Activated T-cell treated with anti-CD3 and anti-CD28 coated beads for 1 hour (primary cell): Measurements from ENCODE around the gene ARL4A.
"Not testable (repeated sequence)": the region's sequence is repeated elsewhere in the genome, so short reads cannot be mapped to it uniquely, and the experiment has no call there.

Experiments
- DNase-seq: peaks from one replicate; pipeline ENCODE4 v3.0.0-alpha.2; 2020; ENCODE audit warnings: low read depth

Gene ARL4A

DNA sequence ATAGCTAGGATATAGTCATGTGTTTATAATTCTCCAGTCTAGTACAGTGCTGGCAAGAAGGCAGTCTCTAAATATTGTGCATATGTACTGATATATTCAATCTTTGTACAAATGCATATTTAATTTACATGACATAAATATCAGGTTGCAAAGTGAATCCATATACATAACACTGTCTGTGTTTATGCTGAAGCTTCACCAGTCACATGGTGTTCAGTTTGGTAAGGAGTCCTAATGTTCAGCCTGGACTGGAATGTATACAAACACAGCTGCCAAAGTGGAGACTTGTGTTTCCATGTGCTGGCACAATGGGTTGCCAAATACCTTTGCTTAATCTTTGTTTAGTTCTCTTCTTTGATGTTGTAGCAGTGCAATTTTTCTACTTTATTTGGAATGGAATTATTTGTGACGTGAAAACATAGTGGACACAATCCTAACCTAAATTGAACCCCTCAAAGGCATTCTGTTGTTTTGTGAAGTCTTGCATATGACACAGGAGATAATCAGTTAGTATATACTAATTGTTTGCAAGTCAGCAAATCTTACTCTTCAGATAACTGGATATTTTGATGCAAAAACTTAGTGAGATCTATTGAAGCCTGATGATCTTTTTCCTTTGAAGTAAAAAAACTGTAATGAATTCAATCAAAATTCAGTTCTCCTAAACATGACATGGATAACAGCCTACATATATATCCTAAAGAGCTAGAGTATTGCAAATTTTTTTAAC is 17.3 kb upstream of the ARL4A start:
- DNase-seq = no peak

DNA sequence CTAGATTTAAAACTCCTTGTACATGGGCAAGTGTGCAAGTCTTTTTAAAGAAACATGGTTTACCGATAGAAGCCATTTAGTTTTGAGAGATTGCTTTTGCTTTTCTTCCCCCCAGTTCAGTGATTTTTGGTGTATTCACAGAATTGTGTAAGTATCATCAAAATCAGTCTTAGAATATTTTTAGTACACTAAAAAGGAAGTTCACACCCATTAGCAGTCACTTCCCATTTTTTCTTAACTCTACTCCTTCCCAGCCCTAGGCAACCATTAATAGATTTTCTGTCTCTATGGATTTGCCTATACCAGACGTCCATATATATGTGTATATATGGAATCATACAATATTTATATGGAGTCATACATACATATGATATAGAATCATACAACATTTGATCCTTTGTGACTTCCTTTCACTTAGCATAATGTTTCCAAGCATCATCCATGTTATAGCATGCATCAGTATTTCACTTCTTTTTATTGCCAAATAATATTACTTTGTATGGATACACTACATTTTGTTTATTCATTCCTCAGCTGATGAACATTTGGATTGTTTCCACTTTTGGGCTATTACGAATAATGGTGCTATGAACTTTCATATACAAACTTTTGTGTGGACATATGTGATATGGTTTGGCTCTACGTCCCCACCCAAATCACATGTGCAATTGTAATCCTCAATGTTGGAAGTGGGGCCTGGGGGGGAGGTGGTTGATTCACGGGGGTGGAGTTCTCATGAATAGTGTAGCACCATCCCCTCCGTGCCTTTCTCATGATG is 16.5 kb upstream of the ARL4A start:
- DNase-seq = no peak

DNA sequence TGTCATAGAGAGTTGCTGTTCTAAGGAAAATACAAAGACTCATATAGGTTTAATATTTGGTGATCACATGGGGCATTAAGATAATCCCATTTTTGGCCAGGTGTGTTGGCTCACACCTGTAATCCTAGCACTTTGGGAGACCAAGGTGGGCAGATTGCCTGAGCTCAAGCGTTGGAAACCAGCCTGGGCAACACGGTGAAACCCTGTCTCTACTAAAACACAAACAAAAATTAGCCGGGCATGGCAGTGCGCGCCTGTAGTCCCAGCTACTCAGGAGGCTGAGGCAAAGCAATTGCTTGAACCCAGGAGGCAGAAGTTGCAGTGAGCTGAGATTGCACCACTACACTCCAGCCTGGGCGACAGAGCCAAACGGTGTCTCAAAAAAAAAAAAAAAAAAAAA is 14.0 kb upstream of the ARL4A start:
- DNase-seq = not testable (repeated sequence)

DNA sequence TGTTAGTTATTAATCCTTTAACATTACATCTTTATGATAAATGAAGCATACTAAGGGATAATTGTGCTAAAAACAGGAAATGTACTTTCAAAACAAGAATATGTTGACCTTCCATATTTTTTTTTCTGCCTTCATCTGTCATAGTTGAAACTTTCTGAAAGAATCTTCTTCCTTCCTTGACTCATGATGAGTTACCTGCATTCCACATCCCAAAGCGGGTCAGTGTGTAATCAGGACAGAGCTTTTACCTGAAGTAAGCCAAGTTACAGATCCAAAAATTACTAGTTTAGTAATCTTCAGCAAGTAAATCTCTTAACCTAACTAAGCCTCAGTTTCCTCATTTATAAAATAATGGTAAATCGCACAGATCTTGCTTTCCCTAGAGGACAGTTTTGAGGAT is 13.4 kb upstream of the ARL4A start:
- DNase-seq = no peak

DNA sequence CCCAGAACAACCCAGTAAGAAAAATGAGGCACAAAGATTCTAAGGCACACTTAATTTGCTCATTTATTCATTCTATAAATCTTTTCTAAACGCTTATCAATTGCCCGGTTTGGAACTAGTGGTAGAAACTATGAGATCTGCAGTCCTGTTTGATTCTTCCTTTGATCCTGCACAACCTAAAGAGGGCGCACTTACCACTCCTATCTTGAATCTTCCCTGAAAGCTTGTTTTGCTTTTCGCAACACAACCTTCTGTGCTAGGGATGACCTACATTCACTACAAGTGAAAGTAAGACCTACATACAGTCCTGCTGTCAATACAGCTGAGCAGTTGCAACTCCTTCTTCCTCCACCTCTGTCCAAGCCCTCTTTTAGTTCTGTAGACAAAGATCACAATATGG is 12.6 kb upstream of the ARL4A start:
- DNase-seq = no peak

DNA sequence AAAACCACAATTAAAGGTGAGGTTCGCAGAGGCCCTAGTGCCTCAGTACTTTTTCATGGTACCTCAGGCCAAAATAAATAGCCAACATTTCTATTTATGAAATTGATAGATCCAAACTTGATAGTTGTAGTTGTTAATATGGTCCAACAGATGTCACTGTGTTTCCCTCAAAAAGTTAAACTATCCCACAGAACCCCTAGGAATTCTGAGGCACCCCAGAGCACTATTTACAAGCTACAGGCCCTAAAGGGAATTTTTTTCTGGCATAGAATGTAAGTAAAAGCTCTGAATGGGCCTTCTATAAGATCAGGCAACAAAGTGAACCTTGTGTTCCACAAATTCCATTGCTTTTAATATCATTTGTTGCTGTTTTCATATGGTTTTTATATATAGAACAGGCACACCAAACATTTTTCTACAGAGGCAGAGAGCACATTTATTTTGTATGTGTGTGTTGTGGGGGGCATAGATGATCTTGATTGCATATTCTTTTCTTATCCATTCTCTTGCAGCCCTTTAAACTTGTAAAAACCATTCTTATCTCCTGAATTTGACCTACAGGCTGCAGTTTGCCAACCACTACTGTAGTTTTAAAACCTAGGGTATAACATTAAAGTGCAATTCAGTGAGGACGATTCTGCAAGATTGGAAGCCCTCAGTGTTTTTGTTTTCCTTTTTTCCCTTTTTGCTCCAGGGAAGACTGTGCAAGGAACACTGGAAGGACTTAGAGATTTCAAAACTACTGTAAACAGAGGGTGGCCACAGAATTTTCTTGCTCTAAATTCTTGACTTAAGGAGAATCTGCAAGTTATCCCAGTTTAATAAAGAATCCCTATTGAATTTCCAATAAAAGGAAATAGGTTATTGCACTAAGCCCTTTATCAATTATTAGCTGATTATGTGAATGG is 3.5 kb upstream of the ARL4A start:
- no peak for DNase-seq

DNA sequence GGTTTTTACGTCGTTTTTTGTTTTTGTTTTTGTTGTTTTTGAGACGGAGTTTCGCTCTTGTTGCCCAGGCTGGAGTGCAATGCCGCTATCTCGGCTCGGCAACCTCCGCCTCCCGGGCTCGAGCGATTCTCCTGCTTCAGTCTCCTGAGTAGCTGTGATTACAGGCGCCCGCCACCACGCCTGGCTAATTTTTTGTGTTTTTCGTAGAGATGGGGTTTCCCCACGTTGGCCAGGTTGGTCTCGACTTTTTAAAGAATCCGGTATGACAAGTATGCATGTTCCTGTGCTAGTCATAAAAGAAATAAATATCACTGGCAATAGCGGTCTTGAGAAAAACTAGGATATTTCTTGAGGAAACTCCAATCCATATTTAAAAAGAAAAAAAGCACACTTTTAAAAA is 2.7 kb upstream of the ARL4A start:
- no peak for DNase-seq

DNA sequence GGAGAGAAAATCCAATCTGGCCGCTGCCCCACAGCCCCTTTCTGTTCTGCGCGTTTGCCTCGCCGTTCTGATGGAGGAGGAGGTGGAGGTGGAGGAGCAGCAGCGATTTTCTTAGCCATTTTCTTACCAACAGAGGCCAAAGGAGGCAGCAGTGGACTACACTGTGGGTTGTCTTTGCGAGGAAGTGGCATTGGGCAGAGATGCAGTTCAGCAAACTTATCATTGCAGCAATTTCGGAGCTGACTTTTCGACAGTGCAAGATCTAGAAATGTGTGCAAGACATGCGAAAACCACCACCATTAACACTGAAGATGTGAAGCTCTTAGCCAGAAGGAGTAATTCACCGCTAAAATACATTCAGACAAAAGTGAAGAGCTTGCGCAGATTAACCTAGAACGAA is 1.9 kb upstream of the ARL4A start:
- peak; percentile 9 for DNase-seq

DNA sequence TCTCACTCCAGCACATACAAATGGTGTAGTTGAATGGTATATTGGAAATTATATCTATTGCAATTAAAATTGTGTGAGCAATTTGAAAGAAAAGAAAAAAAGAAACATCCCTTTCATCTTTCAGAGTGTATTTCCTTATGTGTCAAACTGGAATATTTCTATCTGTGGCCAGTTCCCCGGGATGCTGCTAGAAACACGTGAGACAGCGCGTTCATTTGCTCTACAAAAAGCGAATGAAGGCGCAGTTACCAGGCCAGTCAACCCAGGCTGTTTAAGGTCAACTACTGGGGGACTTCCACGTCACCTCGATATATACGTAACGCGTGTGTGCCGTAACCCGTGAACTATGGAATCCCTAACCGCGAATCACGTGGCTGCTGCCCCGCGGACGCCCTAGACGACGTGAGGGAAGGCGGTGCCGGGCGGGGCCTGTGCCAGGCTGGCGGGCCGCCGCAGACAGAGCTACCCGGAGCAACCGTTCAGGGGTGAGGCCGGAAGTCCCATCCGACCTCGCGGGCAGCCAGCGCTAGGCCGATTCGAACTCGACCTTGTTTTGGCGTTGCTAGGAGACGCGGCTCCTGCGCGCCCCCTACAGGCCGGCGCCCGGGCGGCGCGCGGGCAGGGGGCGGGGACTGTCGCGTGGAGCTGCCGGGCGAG is 1.1 kb upstream of the ARL4A start:
- DNase-seq = peak; percentile 88

DNA sequence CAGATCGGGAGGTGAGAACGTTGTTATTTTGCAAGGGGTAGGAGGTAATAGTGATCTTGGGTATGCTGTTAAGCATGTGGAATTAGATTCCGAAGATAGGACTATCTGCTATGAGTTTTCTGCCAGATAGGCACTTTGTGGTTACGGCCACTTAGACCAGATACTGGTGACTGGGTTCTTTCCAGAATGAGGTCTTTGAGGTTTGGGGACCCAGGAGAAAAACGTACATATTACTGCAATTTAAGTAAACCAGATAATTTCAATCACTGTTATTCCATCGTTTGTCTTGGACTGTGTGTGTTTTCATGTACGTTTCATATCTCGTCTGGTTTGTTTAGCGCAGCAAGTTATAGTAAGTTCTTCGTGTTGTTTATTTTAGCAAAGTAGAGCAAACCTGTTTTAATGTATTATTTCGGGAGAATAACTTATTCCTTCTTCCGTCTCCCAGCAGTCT is 312 bp downstream of the ARL4A start:
- DNase-seq = no peak

DNA sequence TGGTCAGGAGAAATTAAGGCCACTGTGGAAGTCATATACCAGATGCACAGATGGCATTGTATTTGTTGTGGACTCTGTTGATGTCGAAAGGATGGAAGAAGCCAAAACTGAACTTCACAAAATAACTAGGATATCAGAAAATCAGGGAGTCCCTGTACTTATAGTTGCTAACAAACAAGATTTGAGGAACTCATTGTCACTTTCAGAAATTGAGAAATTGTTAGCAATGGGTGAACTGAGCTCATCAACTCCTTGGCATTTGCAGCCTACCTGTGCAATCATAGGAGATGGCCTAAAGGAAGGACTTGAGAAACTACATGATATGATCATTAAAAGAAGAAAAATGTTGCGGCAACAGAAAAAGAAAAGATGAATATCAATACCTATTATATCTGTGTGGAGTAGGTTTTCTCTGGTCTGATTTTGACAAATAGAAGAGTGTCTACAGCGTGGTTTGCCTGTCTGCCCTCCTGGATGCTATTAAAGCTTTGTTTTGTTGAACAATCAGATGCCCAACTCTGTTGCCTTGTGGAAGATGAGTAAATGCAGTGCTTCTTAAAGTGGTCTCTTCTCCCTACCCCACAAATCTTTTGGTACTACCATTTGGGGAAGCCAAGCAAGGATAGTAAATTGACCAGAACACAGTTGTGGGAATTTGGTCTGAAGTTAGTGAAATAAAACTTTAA is 1.2 kb downstream of the ARL4A start:
- not testable (repeated sequence) for DNase-seq

DNA sequence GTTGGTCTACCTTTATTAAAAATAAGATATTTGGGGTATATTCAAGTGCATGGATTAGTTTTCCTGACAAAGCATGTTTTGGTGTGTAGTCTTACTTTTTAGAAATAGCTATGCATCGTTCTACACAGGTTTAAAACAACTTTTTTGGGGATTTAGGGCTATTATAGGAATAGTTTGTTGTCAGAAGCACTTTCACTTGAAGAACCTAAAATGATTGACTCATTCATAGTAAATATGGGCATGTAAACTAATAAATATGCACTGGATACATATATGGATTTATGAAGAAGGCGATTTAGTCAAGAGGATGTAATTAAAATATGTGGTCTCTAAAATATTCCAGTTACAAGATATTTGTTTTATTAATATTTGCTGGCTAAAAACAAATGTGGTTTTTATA is 2.0 kb downstream of the ARL4A start:
- no peak for DNase-seq

DNA sequence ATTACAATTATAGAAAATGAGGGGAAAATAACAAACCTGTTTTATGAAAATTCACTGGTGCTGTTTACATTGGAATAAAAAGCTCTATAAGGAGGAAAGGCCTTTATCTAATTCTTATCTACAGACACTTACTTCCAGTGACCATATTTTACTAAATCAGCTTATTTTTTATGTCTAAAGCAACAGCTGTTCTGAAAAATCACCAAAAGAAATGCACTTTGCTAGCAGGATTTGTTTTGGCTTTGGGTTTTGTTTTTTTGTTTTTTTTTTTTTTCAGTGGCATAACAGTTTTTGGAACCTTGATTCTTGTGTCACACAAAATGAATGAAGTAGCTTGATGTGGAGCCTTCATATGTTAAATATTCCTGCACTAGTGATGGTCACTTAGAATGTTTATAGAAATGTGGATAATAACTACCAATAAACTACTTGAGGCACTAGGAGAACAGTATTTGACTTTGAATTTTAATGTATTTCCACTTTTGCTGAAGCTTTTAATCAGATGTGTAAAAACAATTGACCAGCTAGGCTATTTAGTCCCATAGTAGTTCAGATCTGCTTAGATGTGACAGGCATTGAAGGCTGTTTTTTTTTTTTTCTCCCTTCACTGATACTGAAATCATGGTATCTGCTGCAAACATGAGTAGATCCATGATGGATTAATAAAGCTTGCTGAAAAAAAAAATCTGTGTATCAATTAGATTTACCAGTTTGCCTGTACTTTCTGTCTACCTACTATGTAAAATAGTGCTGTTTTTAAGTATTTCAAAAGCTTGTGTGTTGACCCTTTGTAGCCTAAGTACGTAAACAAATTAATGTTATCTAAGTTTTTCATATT is 2.8 kb downstream of the ARL4A start:
- no peak for DNase-seq

DNA sequence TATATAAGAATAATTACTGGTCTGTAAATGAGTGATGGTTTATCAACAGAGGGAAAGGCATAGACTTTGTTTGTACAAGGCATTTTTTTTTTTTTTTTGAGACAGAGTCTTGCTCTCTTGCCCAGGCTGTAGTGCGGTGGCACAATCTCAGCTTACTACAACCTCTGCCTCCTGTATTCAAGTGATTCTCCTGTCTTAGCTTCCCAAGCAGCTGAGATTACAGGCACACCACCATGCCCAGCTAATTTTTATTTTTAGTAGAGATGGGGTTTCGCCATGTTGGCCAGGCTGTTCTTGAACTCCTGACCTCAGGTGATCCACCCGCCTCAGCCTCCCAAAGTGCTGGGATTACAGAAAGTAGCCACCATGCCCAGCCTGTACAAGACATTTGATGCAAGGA is 4.0 kb downstream of the ARL4A start:
- DNase-seq = not testable (repeated sequence)

DNA sequence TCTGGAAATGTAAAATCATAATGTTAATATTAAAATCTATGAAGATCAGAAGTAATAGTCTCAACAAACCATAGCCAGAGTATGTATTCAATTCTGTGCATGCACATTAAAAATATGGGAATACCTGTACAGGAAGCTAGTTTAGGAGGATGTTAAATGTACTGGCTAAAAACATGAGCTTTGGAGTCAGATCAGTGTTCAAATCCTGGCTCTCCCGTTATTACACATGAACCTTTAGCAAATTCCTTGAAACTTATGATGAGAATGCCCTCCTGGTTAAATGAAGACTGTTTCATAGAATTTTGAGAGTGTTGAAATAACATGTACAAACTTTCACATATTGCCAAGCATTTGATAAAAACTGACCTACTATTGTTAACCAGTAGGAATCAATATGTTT is 4.6 kb downstream of the ARL4A start:
- DNase-seq = no peak

DNA sequence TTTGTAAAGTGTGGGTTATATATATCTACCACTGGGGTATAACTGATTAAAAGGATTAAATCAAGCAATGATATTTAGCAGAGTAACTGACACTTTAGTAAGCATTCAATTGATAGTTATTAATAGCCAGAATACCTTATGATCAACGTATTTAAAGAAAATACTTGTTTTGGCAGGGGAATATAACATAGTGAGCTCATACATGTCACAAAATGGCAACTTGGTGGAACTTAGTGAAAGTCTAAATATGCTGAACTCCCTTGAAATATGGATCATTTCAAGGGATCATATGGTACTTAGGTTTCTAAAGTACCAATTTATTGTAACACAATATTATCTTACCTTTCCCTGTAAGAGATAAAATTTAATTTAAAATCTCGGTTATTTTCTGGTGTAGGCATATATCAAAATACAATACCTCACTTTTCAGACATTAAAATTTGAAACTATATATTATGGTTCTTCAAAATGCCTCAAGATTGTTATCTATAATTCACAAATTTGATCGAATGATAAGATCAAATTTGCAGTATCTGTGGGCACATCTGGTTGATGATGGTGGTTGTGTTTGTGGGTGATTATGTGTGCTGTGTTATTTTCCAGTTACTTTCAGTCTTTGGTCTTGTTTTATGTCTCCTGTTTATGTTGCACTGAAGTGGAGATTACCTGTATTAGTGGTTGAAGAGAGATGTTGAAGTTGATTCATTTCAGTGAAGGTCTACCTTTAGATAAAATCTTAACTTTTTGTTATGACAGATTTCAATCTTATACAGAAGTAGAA is 5.2 kb downstream of the ARL4A start:
- no peak for DNase-seq

DNA sequence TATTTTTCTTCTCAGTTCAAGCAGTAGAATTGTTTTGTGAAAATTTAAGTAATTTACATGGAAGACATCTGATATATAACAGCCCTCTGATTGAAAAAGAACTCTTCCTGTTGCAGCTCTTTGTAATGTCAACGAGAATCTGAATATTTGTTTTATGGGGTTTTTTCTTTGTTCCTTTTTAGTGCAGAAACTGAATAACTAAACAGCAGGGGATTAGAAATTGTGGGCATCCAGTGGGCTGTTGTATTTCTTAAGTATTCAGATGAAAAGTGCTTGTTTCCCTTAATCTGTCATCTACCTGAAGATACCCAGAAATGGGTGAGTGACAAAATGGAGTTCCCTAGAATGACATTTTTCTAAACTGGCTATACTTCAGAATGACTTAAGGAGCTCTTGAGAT is 7.4 kb downstream of the ARL4A start:
- no peak for DNase-seq

DNA sequence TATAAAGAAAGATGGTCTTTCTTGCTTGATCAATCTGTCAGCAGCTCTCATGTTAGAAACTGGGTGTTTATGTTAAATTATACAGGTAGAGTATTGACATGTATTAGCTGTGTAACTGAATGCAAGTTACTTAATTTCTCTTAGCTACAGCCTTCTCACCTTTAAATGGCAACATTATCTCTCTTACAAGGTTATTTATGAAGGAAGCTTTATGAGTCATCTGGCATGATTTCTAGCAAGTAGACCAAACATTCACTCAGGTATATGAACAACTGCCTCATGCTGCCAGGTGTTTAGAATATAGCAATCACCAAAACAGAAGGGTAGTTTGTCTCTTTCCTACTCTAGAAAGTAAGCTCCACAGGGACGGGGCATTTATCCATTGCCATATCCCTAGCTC is 8.5 kb downstream of the ARL4A start:
- no peak for DNase-seq

DNA sequence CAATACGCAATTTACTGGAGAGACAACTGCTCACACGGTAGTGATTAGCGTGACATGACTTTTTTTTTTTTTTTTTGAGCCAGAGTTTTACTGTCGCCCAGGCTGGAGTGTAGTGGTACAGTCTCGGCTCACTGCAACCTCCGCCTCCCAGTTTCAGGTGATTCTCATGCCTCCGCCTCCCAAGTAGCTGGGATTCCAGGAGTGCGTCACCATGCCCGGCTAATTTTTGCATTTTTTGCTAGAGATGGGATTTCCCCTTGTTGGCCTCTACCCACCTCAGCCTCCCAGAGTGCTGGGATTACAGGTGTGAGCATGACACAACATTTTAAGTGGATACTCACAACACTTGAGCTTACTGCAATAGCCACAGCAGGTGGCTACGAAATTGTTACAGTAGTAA is 11.9 kb downstream of the ARL4A start:
- no peak for DNase-seq

DNA sequence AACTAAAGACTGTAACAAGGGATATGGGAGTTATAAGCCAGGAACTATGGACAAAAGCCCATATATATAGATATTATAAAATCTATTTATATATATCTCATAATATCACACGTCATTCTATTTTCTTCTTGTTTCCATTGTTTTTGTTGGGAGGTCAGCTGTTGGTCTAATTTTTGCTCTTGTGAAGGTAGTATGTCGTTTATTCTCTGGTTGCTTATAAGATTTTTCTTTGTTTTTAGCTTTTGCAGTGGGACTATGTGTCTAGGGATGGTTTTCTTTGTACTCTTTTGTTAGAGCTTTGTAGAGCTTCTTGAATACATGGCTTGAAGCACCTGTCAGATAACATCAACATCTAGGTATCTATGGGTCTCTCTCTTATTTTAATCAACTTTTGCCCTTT is 14.0 kb downstream of the ARL4A start:
- DNase-seq = no peak
